GM12865 (cell line): ENCODE measurements around the gene VCPKMT.

Experiments
- DNase-seq: peaks from one replicate; pipeline ENCODE4 v3.0.0; 2010; ENCODE audit warnings: low read depth
- H3K4me3 ChIP-seq: 2 replicates; pipeline ENCODE4 v1.5.1; 2011; ENCODE audit warnings: mild to moderate bottlenecking, low read depth, low read length, control low read depth
- TF ChIP-seq, protein P1 (sequence below): IDR thresholded peaks from 2 replicates; pipeline ENCODE4 v1.5.1; 2011; ENCODE audit warnings: low read length, control low read depth, low read depth, inconsistent platforms; ENCODE audit not compliant: insufficient read depth; ENCODE audit errors: missing control alignments

VCPKMT gene

DNA sequence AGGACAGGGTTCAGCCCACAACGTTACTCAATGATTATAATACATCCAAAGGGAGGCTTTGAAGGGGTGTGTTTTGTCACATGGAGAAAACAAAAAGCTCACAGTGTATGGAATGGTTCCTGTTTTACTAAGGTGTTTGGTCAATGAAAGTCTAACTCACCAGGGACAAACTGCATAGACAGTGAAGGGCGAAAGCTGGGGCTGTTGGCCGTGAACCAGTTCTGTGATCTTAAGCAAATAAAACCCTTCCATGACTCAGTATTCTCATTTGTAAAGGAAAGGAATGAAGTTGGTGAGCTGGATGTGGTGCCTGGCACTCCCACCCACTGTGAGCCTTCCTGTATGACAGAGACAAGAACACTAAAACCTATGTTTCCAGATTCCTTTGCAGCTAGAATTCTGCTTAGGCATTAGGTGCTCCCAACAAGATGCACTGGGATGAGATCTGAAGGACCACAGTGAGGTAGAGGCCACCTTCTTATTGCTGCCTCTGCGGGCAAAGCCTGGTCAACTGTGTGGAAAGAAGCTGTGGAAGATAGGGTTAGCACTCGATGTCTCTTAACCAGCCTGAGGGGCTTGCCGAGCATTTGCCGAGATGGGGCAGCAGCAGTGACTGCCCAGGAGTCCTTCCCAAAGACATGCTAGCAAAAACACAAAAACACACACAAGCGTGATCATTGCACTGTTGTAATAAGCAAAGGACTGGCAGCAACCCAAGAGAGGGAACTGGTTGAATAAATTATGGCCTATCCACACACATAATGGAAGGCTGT is 48.5 kb downstream of the VCPKMT start:
- DNase-seq, result no peak
- TF ChIP-seq, protein P1, sequence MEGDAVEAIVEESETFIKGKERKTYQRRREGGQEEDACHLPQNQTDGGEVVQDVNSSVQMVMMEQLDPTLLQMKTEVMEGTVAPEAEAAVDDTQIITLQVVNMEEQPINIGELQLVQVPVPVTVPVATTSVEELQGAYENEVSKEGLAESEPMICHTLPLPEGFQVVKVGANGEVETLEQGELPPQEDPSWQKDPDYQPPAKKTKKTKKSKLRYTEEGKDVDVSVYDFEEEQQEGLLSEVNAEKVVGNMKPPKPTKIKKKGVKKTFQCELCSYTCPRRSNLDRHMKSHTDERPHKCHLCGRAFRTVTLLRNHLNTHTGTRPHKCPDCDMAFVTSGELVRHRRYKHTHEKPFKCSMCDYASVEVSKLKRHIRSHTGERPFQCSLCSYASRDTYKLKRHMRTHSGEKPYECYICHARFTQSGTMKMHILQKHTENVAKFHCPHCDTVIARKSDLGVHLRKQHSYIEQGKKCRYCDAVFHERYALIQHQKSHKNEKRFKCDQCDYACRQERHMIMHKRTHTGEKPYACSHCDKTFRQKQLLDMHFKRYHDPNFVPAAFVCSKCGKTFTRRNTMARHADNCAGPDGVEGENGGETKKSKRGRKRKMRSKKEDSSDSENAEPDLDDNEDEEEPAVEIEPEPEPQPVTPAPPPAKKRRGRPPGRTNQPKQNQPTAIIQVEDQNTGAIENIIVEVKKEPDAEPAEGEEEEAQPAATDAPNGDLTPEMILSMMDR, result no peak
- no peak overlapping the region for H3K4me3 ChIP-seq

DNA sequence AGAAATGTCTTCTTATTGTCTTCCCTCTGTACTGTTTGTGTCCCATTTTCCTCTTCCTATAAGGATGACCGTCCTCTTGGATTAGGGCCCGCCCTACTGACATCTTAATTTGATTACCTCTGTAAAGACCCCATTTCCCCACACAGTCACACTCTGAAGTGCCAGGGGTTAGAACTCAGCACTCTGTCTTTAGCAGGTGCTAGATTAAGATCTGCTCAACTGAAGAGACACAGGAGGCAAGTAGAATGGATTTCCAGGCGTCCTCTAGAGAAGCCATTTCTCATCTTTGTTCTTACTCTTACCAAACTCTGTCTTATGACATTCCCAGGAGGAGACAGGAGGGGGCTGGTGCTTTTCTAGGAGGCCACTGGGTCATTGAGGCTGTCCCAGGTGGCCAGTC is 50.8 kb downstream of the VCPKMT start:
- H3K4me3 ChIP-seq, result no peak overlapping the region
- no peak for DNase-seq
- TF ChIP-seq, protein P1, result no peak

DNA sequence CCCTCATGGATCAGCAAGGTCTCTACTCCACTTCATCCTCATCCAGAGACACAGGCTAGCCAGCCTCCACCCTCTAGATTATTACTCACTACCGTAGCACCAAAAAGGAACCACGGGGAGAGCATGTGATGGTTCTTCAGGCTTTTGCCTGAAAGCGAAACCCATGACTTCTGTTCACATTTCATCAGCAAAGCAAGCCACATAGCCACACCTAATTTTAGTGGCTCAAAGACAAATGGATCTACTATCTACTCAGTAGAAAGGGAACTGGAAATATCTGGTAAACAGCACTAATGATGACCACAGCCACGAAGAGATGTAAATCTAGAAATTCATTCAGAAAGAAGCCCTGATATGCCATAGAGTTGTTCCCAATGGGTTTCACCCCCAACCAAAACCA is 51.4 kb downstream of the VCPKMT start:
- TF ChIP-seq, protein P1, result no peak
- peak; percentile 96 for DNase-seq
- no peak overlapping the region; the same call in 1 of the 2 replicates for H3K4me3 ChIP-seq

- TF ChIP-seq, protein P1, result no peak
- no peak overlapping the region for H3K4me3 ChIP-seq
- no peak for DNase-seq
Observed at GRCh38 chr14:50063876-50064420, 52.4 kb downstream of the VCPKMT start.

- H3K4me3 ChIP-seq, result peak overlapping the region; percentile 67
- DNase-seq, result peak; percentile 90
- TF ChIP-seq, protein P1, result no peak
Observed at GRCh38 chr14:50062438-50063085, 53.8 kb downstream of the VCPKMT start.

GRCh38 chr14:50061664-50062437 is 54.5 kb downstream of the VCPKMT start:
- TF ChIP-seq, protein P1, result no peak
- H3K4me3 ChIP-seq, result peak overlapping the region; percentile 67

More at GRCh38 chr14:50061664-50062437, 54.5 kb downstream of the VCPKMT start:
- peak; percentile 95 for DNase-seq
